Erythroblast (primary cell): ENCODE results near the gene PRKAB2.

Source experiments
- GATA1 ChIP-seq: IDR thresholded peaks from 2 replicates; pipeline ENCODE4 v1.6.1; 2011; ENCODE audit warnings: low read depth, mild to moderate bottlenecking, control low read depth, low read length, moderate library complexity
- POLR2A ChIP-seq: IDR thresholded peaks from 2 replicates; pipeline ENCODE4 v1.6.1; 2011; ENCODE audit warnings: mild to moderate bottlenecking, low read length

DNA sequence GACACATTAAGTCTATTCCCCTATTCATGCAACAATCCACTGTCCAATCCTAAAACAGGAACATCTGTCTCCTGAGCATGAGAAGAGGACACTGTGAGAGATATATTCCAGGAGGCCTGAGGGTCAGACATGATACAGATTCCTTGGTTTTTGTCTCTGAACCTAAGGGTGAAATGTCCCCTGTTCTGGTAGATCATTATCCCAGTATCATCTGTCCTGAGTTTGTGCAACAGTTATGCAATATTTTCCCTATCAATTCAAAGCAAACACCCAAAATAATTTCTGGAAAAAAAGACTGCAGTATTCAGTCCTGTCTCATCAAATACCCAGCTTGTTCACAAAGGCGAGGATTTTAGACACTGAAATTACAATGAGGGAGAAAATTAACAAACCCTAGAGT lies 61.4 kb downstream of the PRKAB2 start:
- TF ChIP-seq POLR2A (no peak), GATA1 (no peak)
